ENCODE results near the gene CFAP43.

GRCh38 chr10:104267721-104268404, 35.7 kb upstream of the CFAP43 start:
- TF ChIP-seq EZH2phosphoT487 (IDR thresholded peaks at IDR 0.05; ENCODE audit: low read depth, severe bottlenecking, unreplicated experiment), result no peak
- TF ChIP-seq EZH2 (IDR thresholded peaks at IDR 0.05; ENCODE audit: borderline replicate concordance), result no peak

Measured in hepatocyte (in vitro differentiated cells).